Neural cell (in vitro differentiated cells): Measurements from ENCODE around the gene BUD23. TPM values are rescaled to one million over a fixed set of nuclear protein-coding genes. Genes with fewer than 3 reads are reported as not detected.

Experiments used
- H2AFZ ChIP-seq: fragments of 200-600, 300-800 bp; sonication (generic), shearing (Covaris generic); 2 replicates; pipeline ENCODE4 v1.6.0; 2014; ENCODE audit warnings: low read depth, mild to moderate bottlenecking, antibody characterized with exemption, low read length, moderate library complexity
- H3F3A ChIP-seq: fragments of 200-600 bp; shearing (Covaris generic); 2 replicates; pipeline ENCODE4 v1.6.1; 2016; ENCODE audit warnings: mild to moderate bottlenecking, moderate library complexity, mixed read lengths, antibody characterized with exemption, low read length; ENCODE audit not compliant: insufficient read depth, poor library complexity, severe bottlenecking
- H3K27ac ChIP-seq: fragments of 200-600, 300-800 bp; sonication (generic), shearing (Covaris generic); 2 replicates; pipeline ENCODE4 v1.5.1; 2014; ENCODE audit warnings: mild to moderate bottlenecking, low read length, moderate library complexity
- H3K27me3 ChIP-seq: fragments of 300-800, 200-600 bp; sonication (generic), shearing (Covaris generic); 2 replicates; pipeline ENCODE4 v1.6.0; 2014; ENCODE audit warnings: mild to moderate bottlenecking, low read depth, low read length, moderate library complexity; ENCODE audit not compliant: insufficient read depth
- H3K36me3 ChIP-seq: fragments of 300-800, 200-600 bp; sonication (generic), shearing (Covaris generic); 2 replicates; pipeline ENCODE4 v1.5.1; 2014; ENCODE audit warnings: mild to moderate bottlenecking, antibody characterized with exemption, low read length, moderate library complexity; ENCODE audit not compliant: insufficient read depth
- H3K4me2 ChIP-seq: fragments of 300-800, 200-600 bp; sonication (generic), shearing (Covaris generic); 2 replicates; pipeline ENCODE4 v1.6.0; 2014; ENCODE audit warnings: mild to moderate bottlenecking, low read length
- H3K4me3 ChIP-seq: fragments of 300-800, 200-600 bp; sonication (generic), shearing (Covaris generic); 2 replicates; pipeline ENCODE4 v1.5.1; 2014; ENCODE audit warnings: mild to moderate bottlenecking, low read length, moderate library complexity
- H3K79me2 ChIP-seq: fragments of 200-600 bp; shearing (Covaris generic); replicated peaks from 2 replicates; pipeline ENCODE4 v1.6.0; 2014; ENCODE audit warnings: mild to moderate bottlenecking, low read length, moderate library complexity; ENCODE audit not compliant: insufficient read depth
- H3K9ac ChIP-seq: fragments of 300-800, 200-600 bp; sonication (generic), shearing (Covaris generic); 2 replicates; pipeline ENCODE4 v1.6.1; 2016; ENCODE audit warnings: mild to moderate bottlenecking, low read length, mixed read lengths
- H3K9me2 ChIP-seq: fragments of 200-600 bp; shearing (Covaris generic); 2 replicates; pipeline ENCODE4 v1.6.1; 2016; ENCODE audit warnings: mild to moderate bottlenecking, low read length, mixed read lengths; ENCODE audit not compliant: insufficient read depth
- H3K9me3 ChIP-seq: fragments of 200-600, 300-800 bp; sonication (generic), shearing (Covaris generic); 2 replicates; pipeline ENCODE4 v1.6.1; 2016; ENCODE audit warnings: mild to moderate bottlenecking, mixed run types, low read length, moderate library complexity, mixed read lengths
- H4K20me1 ChIP-seq: fragments of 200-600 bp; shearing (Covaris generic); 2 replicates; pipeline ENCODE4 v1.6.1; 2016; ENCODE audit warnings: mild to moderate bottlenecking, mixed run types; ENCODE audit not compliant: insufficient read depth
- EP300 ChIP-seq: fragments of 450-650 bp; conservative IDR thresholded peaks from 2 replicates; pipeline ENCODE4 v1.6.1; 2014; ENCODE audit warnings: antibody characterized with exemption, mild to moderate bottlenecking, moderate library complexity; ENCODE audit not compliant: poor library complexity, severe bottlenecking
- EZH2 ChIP-seq: fragments of 200-600, 300-800 bp; shearing (Covaris generic), sonication (generic); IDR thresholded peaks from 2 replicates; pipeline ENCODE4 v1.6.1; 2014; ENCODE audit warnings: antibody characterized with exemption, low read length, borderline replicate concordance, mild to moderate bottlenecking; ENCODE audit not compliant: insufficient read depth, poor library complexity, severe bottlenecking
- MXI1 ChIP-seq: fragments of 450-650 bp; conservative IDR thresholded peaks from 2 replicates; pipeline ENCODE4 v1.6.1; 2014; ENCODE audit warnings: antibody characterized with exemption, mild to moderate bottlenecking; ENCODE audit not compliant: poor library complexity, severe bottlenecking
- POLR2AphosphoS5 ChIP-seq: IDR thresholded peaks from 2 replicates; pipeline ENCODE4 v1.6.1; 2012
- RAD21 ChIP-seq: fragments of 450-650 bp; conservative IDR thresholded peaks from 2 replicates; pipeline ENCODE4 v1.6.1; 2014; ENCODE audit warnings: antibody characterized with exemption, mild to moderate bottlenecking, moderate library complexity
- REST ChIP-seq: IDR thresholded peaks from 2 replicates; pipeline ENCODE4 v1.6.1; 2012; ENCODE audit warnings: borderline replicate concordance
- SMC3 ChIP-seq: fragments of 450-650 bp; conservative IDR thresholded peaks from 2 replicates; pipeline ENCODE4 v1.6.1; 2014; ENCODE audit warnings: antibody characterized with exemption, mild to moderate bottlenecking, moderate library complexity; ENCODE audit not compliant: poor library complexity
- TAF1 ChIP-seq: IDR thresholded peaks from 2 replicates; pipeline ENCODE4 v1.6.1; 2012; ENCODE audit warnings: low read depth
- polyA plus RNA-seq: library from polyadenylated mRNA; depleted of rRNA; stranded (reverse); fragments of >200 nt; gene quantifications from 2 replicates; pipeline ENCODE4 v1.2.3, GENCODE V29; 2014
- TF ChIP-seq, protein P1 (sequence below): fragments of 450-650 bp; IDR thresholded peaks from 2 replicates; pipeline ENCODE4 v1.5.1; 2014; ENCODE audit warnings: antibody characterized with exemption, mild to moderate bottlenecking, moderate library complexity; ENCODE audit not compliant: poor library complexity, severe bottlenecking

Gene BUD23
- polyA plus RNA-seq, 1 donor from 2014 or later = 82.9 TPM

DNA sequence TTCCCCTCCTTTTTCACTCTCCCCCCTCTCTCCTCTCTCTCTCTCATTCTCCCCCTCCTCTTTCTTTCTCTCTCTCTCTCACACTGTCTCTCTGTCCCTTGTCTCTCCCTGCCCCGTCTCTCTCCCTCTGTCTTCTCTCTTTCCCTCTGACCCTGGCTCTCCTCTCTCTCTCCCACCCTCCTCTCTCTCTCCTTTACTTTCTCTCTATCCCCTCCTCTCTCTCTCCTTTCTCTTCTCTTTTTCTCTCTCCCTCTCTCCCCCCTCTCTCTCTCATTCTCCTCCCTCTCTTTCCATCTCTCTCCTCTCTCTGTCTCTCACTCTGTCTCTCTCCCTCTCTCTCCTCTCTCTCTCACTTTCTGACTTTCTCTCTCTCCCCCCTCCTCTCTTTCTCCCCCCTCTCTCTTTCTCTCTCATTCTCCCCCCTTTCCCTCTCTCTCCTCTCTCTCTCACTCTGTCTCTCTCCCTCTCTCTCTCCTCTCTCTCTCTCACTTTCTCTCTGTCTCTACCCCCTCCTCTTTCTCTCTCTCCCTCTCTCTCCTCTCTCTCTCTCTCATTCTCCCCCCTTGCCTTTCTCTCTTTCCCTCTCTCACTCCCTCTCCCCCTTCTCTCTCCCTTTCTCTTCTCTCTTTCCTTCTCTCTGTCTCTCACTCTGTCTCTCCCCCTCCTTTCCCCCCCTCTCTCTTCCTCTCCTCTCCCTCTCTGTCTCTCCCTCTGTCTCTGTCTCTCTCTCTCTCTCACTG, 34.6 kb upstream of the BUD23 start:
- H3K36me3 ChIP-seq = no peaks in the 10 kb centered on the region

GRCh38 chr7:73649576-73649975, 33.8 kb upstream of the BUD23 start:
- no peak overlapping the region for H3K4me3 ChIP-seq
- no peak overlapping the region for H3K27ac ChIP-seq
- peaks cover 44% of the 10 kb centered on the region for H3K27me3 ChIP-seq
- no peaks in the 10 kb centered on the region for H4K20me1 ChIP-seq
- no peaks in the 10 kb centered on the region for H3F3A ChIP-seq
- H2AFZ ChIP-seq = no peak overlapping the region
- no peak overlapping the region for H3K4me2 ChIP-seq
- no peaks in the 10 kb centered on the region for H3K9me2 ChIP-seq
- H3K36me3 ChIP-seq = no peaks in the 10 kb centered on the region
- TF ChIP-seq REST (no peak), TAF1 (no peak), MXI1 (no peak), EZH2 (no peak), SMC3 (no peak), POLR2AphosphoS5 (no peak)
- TF ChIP-seq, protein P1, sequence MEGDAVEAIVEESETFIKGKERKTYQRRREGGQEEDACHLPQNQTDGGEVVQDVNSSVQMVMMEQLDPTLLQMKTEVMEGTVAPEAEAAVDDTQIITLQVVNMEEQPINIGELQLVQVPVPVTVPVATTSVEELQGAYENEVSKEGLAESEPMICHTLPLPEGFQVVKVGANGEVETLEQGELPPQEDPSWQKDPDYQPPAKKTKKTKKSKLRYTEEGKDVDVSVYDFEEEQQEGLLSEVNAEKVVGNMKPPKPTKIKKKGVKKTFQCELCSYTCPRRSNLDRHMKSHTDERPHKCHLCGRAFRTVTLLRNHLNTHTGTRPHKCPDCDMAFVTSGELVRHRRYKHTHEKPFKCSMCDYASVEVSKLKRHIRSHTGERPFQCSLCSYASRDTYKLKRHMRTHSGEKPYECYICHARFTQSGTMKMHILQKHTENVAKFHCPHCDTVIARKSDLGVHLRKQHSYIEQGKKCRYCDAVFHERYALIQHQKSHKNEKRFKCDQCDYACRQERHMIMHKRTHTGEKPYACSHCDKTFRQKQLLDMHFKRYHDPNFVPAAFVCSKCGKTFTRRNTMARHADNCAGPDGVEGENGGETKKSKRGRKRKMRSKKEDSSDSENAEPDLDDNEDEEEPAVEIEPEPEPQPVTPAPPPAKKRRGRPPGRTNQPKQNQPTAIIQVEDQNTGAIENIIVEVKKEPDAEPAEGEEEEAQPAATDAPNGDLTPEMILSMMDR = no peak
- H3K79me2 ChIP-seq = no peaks in the 10 kb centered on the region
- H3K9ac ChIP-seq = no peak overlapping the region
- no peaks in the 10 kb centered on the region for H3K9me3 ChIP-seq

More for the DNA sequence above, 34.6 kb upstream of the BUD23 start:
- no peak for TF ChIP-seq SMC3
- Histone ChIP-seq H3K27me3 (peaks cover 44% of the 10 kb centered on the region), H3K4me2 (no peak overlapping the region), H3K79me2 (no peaks in the 10 kb centered on the region), H3K27ac (no peak overlapping the region), H3K9me2 (no peaks in the 10 kb centered on the region), H3K9me3 (no peaks in the 10 kb centered on the region), H2AFZ (no peak overlapping the region), H4K20me1 (no peaks in the 10 kb centered on the region), H3K4me3 (no peak overlapping the region), H3K9ac (no peak overlapping the region), H3F3A (no peaks in the 10 kb centered on the region)

DNA sequence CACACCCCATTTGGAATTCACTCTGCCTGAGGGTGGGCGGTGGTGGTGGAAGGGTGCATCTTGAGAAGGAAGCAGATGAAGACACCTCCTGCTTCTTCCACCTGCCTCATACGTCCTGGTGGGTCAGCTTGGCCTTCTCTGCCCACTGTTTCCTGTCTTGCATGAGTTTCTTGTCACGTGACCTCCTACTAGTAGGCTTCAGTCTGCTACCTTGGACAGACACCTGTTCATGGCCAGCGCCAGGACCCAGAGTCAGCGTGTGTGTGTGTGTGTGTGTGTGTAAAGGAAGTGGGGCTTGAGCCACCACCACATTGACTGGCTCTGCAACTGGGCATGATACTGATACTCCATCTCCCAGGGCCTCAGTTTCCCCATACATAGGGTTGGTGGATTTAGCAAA, 32.9 kb upstream of the BUD23 start:
- no peaks in the 10 kb centered on the region for H3K79me2 ChIP-seq
- H3K27me3 ChIP-seq = peaks cover 44% of the 10 kb centered on the region

More for the DNA sequence above, 32.9 kb upstream of the BUD23 start:
- Histone ChIP-seq H4K20me1 (no peaks in the 10 kb centered on the region), H3K4me3 (no peak overlapping the region), H3K9ac (no peak overlapping the region), H2AFZ (no peak overlapping the region), H3K36me3 (no peaks in the 10 kb centered on the region), H3K9me2 (no peaks in the 10 kb centered on the region), H3F3A (no peaks in the 10 kb centered on the region), H3K27ac (no peak overlapping the region), H3K4me2 (no peak overlapping the region), H3K9me3 (no peaks in the 10 kb centered on the region)
- no peak for TF ChIP-seq REST
- no peak for TF ChIP-seq RAD21
- TF ChIP-seq, protein P1 = no peak
- no peak for TF ChIP-seq POLR2AphosphoS5
- no peak for TF ChIP-seq EP300
- no peak for TF ChIP-seq EZH2
- TF ChIP-seq MXI1 = no peak
- no peak for TF ChIP-seq TAF1
- no peak for TF ChIP-seq SMC3
